IPS-15b (cell line): ENCODE results near the gene OR4N5.
"Not testable (repeated sequence)": the region's sequence is repeated elsewhere in the genome, so short reads cannot be mapped to it uniquely, and the experiment has no call there.

Experiments
- H3K27me3 ChIP-seq: one replicate; pipeline ENCODE4 v1.6.1; 2013; ENCODE audit warnings: low read length; ENCODE audit not compliant: control insufficient read depth, insufficient read depth
- H3K36me3 ChIP-seq: one replicate; pipeline ENCODE4 v1.6.1; 2013; ENCODE audit warnings: low read length; ENCODE audit not compliant: control insufficient read depth, insufficient read depth
- H3K4me1 ChIP-seq: one replicate; pipeline ENCODE4 v1.6.1; 2013; ENCODE audit warnings: mild to moderate bottlenecking, low read length; ENCODE audit not compliant: control insufficient read depth, insufficient read depth
- H3K4me3 ChIP-seq: one replicate; pipeline ENCODE4 v1.5.1; 2013; ENCODE audit warnings: low read depth, low read length
- H3K9ac ChIP-seq: one replicate; pipeline ENCODE4 v1.6.1; 2013; ENCODE audit warnings: low read depth, mild to moderate bottlenecking, low read length
- H3K9me3 ChIP-seq: one replicate; pipeline ENCODE4 v1.6.1; 2013; ENCODE audit warnings: mild to moderate bottlenecking, low read length; ENCODE audit not compliant: control insufficient read depth, insufficient read depth

The OR4N5 gene

DNA sequence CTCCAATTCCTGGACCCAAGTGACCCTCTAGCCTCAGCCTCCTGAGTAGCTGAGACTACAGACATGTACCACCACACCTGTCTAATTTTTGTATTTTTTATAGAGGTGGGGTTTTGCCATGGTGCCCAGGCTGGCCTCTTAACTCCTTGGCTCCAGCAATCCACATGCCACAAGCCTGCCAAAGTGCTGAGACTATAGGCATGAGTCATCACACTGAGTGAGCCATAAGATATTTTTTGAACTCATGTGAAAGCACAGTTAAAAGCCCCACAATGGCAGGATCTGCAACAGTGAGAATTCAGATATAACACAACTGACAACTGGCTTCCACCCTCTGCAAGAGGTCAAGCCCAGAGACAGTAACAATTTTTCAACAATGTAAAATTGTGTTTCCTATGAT, 31.2 kb downstream of the OR4N5 start:
- not testable (repeated sequence) for H3K9ac ChIP-seq, H3K36me3 ChIP-seq, H3K4me1 ChIP-seq, H3K4me3 ChIP-seq, H3K27me3 ChIP-seq
- peaks cover 12% of the 10 kb centered on the region for H3K9me3 ChIP-seq

- H3K4me1 ChIP-seq, H3K4me3 ChIP-seq, H3K36me3 ChIP-seq, H3K27me3 ChIP-seq, H3K9ac ChIP-seq: not testable (repeated sequence)
- peaks cover 10% of the 10 kb centered on the region for H3K9me3 ChIP-seq
Measured at GRCh38 chr14:20174205-20174604, 35.6 kb downstream of the OR4N5 start.

- Histone ChIP-seq H3K9ac (no peak overlapping the region), H3K36me3 (no peaks in the 10 kb centered on the region), H3K4me3 (no peak overlapping the region), H3K4me1 (no peaks in the 10 kb centered on the region), H3K9me3 (peaks cover 16% of the 10 kb centered on the region), H3K27me3 (no peaks in the 10 kb centered on the region)
Measured at GRCh38 chr14:20176330-20176729, 37.7 kb downstream of the OR4N5 start.

DNA sequence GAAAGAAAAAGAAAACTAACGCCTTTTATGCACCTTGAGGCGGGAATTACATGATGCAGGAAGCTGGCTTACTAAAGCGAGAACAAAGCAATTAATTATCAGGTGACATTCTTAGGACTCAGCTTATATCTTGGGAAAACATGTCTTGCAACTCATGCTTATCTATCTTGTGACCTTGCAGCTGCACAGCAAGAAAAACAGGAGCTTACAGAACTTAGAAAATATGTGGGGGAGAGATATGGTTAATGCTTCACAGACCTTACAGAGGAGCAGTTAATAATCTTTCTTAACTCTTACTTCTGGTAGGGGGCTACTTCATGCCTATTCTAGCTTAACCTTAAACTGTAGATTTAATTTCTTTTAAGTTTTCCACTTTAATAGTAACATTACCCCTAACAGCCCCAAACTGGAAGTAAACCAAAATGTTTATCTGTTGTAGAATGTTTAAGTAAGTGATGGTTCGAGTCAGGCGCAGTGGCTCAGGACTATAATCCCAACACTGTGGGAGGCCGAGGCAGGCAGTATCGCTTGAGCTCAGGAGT, 38.9 kb downstream of the OR4N5 start:
- H3K4me3 ChIP-seq = no peak overlapping the region
- H3K9ac ChIP-seq = no peak overlapping the region
- H3K36me3 ChIP-seq = no peaks in the 10 kb centered on the region
- H3K9me3 ChIP-seq = peaks cover 16% of the 10 kb centered on the region
- no peaks in the 10 kb centered on the region for H3K4me1 ChIP-seq
- H3K27me3 ChIP-seq = no peaks in the 10 kb centered on the region

DNA sequence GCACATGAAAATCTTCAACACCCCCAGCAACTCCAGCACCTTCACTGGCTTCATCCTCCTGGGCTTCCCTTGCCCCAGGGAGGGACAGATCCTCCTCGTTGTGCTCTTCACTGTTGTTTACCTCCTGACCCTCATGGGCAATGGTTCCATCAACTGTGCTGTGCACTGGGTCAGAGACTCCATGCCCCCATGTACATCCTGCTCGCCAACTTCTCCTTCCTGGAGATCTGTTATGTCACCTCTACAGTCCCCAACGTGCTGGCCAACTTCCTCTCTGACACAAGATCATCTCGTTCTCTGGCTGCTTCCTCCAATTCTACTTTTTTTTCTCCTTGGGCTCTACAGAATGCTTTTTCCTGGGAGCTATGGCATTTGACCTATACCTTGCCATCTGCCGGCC, 40.6 kb downstream of the OR4N5 start:
- Histone ChIP-seq H3K27me3 (no peaks in the 10 kb centered on the region), H3K4me1 (no peaks in the 10 kb centered on the region), H3K4me3 (no peak overlapping the region), H3K9me3 (peaks cover 16% of the 10 kb centered on the region), H3K36me3 (no peaks in the 10 kb centered on the region), H3K9ac (no peak overlapping the region)

DNA sequence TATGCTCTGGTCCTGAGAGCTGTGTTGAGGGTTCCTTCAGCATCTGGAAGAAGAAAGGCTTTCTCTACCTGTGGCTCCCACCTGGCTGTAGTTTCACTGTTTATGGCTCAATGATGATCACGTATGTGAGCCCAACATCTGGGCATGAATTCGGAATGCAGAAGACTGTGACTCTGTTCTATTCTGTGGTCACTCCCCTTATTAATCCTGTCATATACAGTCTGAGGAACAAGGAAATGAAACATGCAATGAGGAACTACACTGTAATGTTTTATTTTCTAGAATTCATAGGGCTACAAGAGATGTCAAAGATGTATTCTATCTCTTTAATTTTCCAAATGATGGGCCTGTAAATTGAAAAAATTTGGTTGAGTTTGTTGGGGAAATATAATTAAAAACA, 41.3 kb downstream of the OR4N5 start:
- H3K27me3 ChIP-seq = no peaks in the 10 kb centered on the region
- H3K4me1 ChIP-seq = no peaks in the 10 kb centered on the region
- no peak overlapping the region for H3K4me3 ChIP-seq
- no peaks in the 10 kb centered on the region for H3K36me3 ChIP-seq
- H3K9me3 ChIP-seq = peaks cover 13% of the 10 kb centered on the region
- no peak overlapping the region for H3K9ac ChIP-seq

GRCh38 chr14:20180486-20180885, 41.9 kb downstream of the OR4N5 start:
- Histone ChIP-seq H3K36me3 (no peaks in the 10 kb centered on the region), H3K9ac (no peak overlapping the region), H3K4me1 (no peaks in the 10 kb centered on the region), H3K9me3 (peaks cover 11% of the 10 kb centered on the region), H3K27me3 (no peaks in the 10 kb centered on the region), H3K4me3 (no peak overlapping the region)

GRCh38 chr14:20184181-20184580, 45.6 kb downstream of the OR4N5 start:
- Histone ChIP-seq H3K4me3 (no peak overlapping the region), H3K4me1 (no peaks in the 10 kb centered on the region), H3K36me3 (no peaks in the 10 kb centered on the region), H3K9me3 (peaks cover 13% of the 10 kb centered on the region), H3K9ac (no peak overlapping the region), H3K27me3 (no peaks in the 10 kb centered on the region)

- Histone ChIP-seq H3K9ac (no peak within 1 kb of the TSS), H3K4me1 (no peaks in the 10 kb centered on the region), H3K27me3 (no peaks in the 10 kb centered on the region), H3K4me3 (no peak within 1 kb of the TSS), H3K36me3 (no peaks in the 10 kb centered on the region), H3K9me3 (peaks cover 18% of the 10 kb centered on the region)
Measured at GRCh38 chr14:20190596-20190995, 52.0 kb downstream of the OR4N5 start, which contains the start of gene OR11G2. OR11G2 (plus strand) TSS chr14:20190896; CDS start chr14:20197438, 6,542 bp downstream.

DNA sequence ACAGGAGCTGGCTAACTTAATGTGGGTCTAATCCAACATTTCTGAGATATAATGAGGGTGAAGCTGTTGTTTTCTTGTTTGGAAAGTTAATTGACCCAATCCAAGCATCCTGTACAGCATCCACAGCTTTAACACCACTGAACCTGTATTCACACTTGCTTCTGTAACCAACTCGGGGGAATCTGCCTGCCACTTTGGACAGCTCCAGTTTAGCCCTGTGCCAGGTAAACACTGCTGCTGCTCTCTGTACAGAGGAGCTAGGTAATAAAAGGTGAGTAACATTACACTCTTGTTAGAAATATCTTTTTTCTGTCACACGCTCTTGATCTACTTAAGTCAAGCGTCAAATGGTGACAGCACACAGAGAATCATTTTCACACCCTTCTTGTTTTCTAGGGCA, 52.8 kb downstream of the OR4N5 start:
- H3K9ac ChIP-seq = no peak overlapping the region
- H3K4me1 ChIP-seq = no peaks in the 10 kb centered on the region
- no peak overlapping the region for H3K4me3 ChIP-seq
- peaks cover 18% of the 10 kb centered on the region for H3K9me3 ChIP-seq
- no peaks in the 10 kb centered on the region for H3K27me3 ChIP-seq
- no peaks in the 10 kb centered on the region for H3K36me3 ChIP-seq

- Histone ChIP-seq H3K4me1 (no peaks in the 10 kb centered on the region), H3K36me3 (no peaks in the 10 kb centered on the region), H3K9me3 (peaks cover 15% of the 10 kb centered on the region), H3K9ac (no peak overlapping the region), H3K4me3 (no peak overlapping the region), H3K27me3 (no peaks in the 10 kb centered on the region)
Measured at GRCh38 chr14:20194101-20194500, 55.5 kb downstream of the OR4N5 start.
